Osteoblast (primary cell): ENCODE measurements around the gene STRA8. TPM values are rescaled to one million over a fixed set of nuclear protein-coding genes. Genes with fewer than 3 reads are reported as not detected.

Experiments
- DNase-seq: peaks from one replicate; pipeline ENCODE4 v3.0.0; 2011; ENCODE audit warnings: low spot score, mixed read lengths; ENCODE audit not compliant: insufficient read length; ENCODE audit errors: missing footprints
- H2AFZ ChIP-seq: 2 replicates; pipeline ENCODE4 v1.6.0; 2011; ENCODE audit warnings: mild to moderate bottlenecking, low read length
- H3K27ac ChIP-seq: 2 replicates; pipeline ENCODE4 v1.5.1; 2011; ENCODE audit warnings: mild to moderate bottlenecking, low read depth, low read length, moderate library complexity
- H3K27me3 ChIP-seq: 2 replicates; pipeline ENCODE4 v1.6.0; 2012; ENCODE audit warnings: mild to moderate bottlenecking, control low read depth, inconsistent platforms, low read length, moderate library complexity; ENCODE audit not compliant: insufficient read depth
- H3K36me3 ChIP-seq: 2 replicates; pipeline ENCODE4 v1.5.1; 2011; ENCODE audit warnings: mild to moderate bottlenecking, low read length, control low read depth, moderate library complexity; ENCODE audit not compliant: insufficient read depth
- H3K4me1 ChIP-seq: 2 replicates; pipeline ENCODE4 v1.5.1; 2011; ENCODE audit warnings: mild to moderate bottlenecking, low read length, control low read depth, moderate library complexity; ENCODE audit not compliant: insufficient read depth
- H3K4me2 ChIP-seq: 2 replicates; pipeline ENCODE4 v1.6.0; 2011; ENCODE audit warnings: mild to moderate bottlenecking, low read length; ENCODE audit not compliant: insufficient read depth
- H3K4me3 ChIP-seq: fragments of 200-600 bp; sonication (generic); 3 replicates; pipeline ENCODE4 v1.5.1; 2012; ENCODE audit warnings: mild to moderate bottlenecking, low read length, inconsistent platforms; ENCODE audit not compliant: insufficient read depth
- H3K79me2 ChIP-seq: 2 replicates; pipeline ENCODE4 v1.6.0; 2012; ENCODE audit warnings: mild to moderate bottlenecking, low read length, control low read depth, inconsistent platforms; ENCODE audit not compliant: insufficient read depth
- H3K9me3 ChIP-seq: 2 replicates; pipeline ENCODE4 v1.5.1; 2011; ENCODE audit warnings: low read depth, low read length, control low read depth
- H4K20me1 ChIP-seq: 2 replicates; pipeline ENCODE4 v1.6.0; 2012; ENCODE audit warnings: mild to moderate bottlenecking, low read length, control low read depth; ENCODE audit not compliant: insufficient read depth
- CTCF ChIP-seq: IDR thresholded peaks from 2 replicates; pipeline ENCODE4 v1.5.1; 2011; ENCODE audit warnings: mild to moderate bottlenecking, low read depth, low read length, moderate library complexity; ENCODE audit errors: extremely low read depth
- total RNA-seq: library from RNA; depleted of rRNA; stranded (reverse); fragments of >200 nt; gene quantifications from 2 replicates; pipeline ENCODE4 v1.2.3, GENCODE V29; 2012

The STRA8 gene
- total RNA-seq, 1 donor = not detected

GRCh38 chr7:135195156-135195555 is 38.5 kb upstream of the STRA8 start:
- peaks cover 22% of the 10 kb centered on the region for H3K36me3 ChIP-seq
- no peak for DNase-seq
- peaks cover 10% of the 10 kb centered on the region for H3K4me1 ChIP-seq
- H3K27me3 ChIP-seq = no peaks in the 10 kb centered on the region
- H4K20me1 ChIP-seq = no peaks in the 10 kb centered on the region
- no peak overlapping the region for H3K4me3 ChIP-seq
- TF ChIP-seq CTCF = no peak
- H3K9me3 ChIP-seq = no peaks in the 10 kb centered on the region
- no peaks in the 10 kb centered on the region for H3K79me2 ChIP-seq
- H3K4me2 ChIP-seq = no peak overlapping the region
- H2AFZ ChIP-seq = no peak overlapping the region
- no peak overlapping the region for H3K27ac ChIP-seq

GRCh38 chr7:135195968-135196629 is 37.5 kb upstream of the STRA8 start:
- Histone ChIP-seq H3K4me1 (peaks cover 10% of the 10 kb centered on the region), H4K20me1 (no peaks in the 10 kb centered on the region), H3K27me3 (no peaks in the 10 kb centered on the region), H3K4me2 (no peak overlapping the region), H3K36me3 (peaks cover 19% of the 10 kb centered on the region), H3K4me3 (no peak overlapping the region), H3K27ac (no peak overlapping the region), H2AFZ (no peak overlapping the region), H3K9me3 (no peaks in the 10 kb centered on the region), H3K79me2 (no peaks in the 10 kb centered on the region)
- no peak for DNase-seq
- TF ChIP-seq CTCF = no peak

GRCh38 chr7:135197343-135197742 is 36.3 kb upstream of the STRA8 start:
- Histone ChIP-seq H3K79me2 (no peaks in the 10 kb centered on the region), H3K36me3 (peaks cover 24% of the 10 kb centered on the region), H3K9me3 (no peaks in the 10 kb centered on the region), H2AFZ (no peak overlapping the region), H3K4me2 (no peak overlapping the region), H3K4me3 (no peak overlapping the region), H4K20me1 (no peaks in the 10 kb centered on the region), H3K27ac (no peak overlapping the region), H3K27me3 (no peaks in the 10 kb centered on the region), H3K4me1 (peaks cover 10% of the 10 kb centered on the region)
- DNase-seq = no peak
- no peak for TF ChIP-seq CTCF

GRCh38 chr7:135197906-135198655 is 35.6 kb upstream of the STRA8 start:
- Histone ChIP-seq H4K20me1 (no peaks in the 10 kb centered on the region), H3K4me3 (no peak overlapping the region), H3K36me3 (peaks cover 20% of the 10 kb centered on the region), H3K4me1 (peaks cover 10% of the 10 kb centered on the region), H3K79me2 (no peaks in the 10 kb centered on the region), H3K27me3 (no peaks in the 10 kb centered on the region), H2AFZ (no peak overlapping the region), H3K27ac (no peak overlapping the region), H3K4me2 (no peak overlapping the region), H3K9me3 (no peaks in the 10 kb centered on the region)
- DNase-seq = no peak
- no peak for TF ChIP-seq CTCF
